GM18858 (cell line): ENCODE measurements around the gene GASK1A.

Source experiments
- ATAC-seq: cut with Tn5 transposase; IDR thresholded peaks from one replicate; pipeline ENCODE4 v1.9.1; 2021; ENCODE audit not compliant: unreplicated experiment

GASK1A gene

DNA sequence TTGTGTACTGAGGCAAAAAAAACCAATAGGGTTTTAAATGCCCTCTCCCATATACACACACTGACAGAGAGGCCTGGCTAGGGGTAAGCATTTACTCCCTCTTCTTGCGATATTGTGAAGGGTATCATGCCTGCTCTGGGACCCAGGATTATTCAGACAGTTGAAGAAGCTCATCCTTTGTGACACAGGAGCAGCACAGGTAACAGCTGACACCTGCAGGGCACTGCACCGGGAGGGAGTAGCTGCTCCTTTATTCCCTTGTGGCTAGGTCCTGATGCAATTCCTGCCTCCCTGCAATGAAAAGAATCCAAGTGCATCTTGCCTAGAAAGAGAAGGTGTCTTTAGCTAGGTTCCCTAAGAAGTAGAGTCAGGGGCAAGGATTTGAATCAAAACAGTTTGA, 103.3 kb downstream of the GASK1A start:
- no peak for ATAC-seq

DNA sequence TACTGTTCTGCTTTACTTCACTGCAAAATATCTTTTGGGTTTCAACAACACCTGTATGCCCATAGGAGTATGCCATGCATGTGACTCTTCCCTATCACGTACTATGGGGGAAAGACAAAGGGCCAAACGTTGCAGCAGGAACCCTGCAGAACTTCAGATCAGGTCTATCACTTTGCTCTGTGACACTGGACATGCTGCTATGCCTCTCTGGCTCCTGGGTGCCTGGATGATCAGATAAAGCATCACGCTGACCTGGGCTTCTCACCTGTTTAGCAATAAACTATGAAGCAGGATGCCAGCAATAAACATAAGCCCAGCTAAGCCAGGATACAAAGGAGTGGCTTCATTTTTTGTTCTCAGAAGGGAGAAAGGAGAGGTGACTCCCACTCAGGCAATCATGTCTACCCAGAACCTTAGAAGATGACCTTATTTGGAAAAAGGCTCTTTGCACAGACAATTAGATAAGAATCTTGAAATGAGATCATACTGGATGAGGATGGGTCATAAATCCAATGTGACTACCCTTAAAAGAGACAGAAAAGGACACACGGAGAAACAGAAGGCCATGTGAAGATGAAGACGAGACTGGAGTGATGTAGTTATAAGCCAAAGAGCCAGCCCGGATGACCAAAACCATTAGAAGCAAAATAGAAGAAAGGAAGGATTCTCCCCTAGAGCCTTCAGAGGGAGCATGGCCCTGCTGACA, 107.5 kb downstream of the GASK1A start:
- no peak for ATAC-seq

DNA sequence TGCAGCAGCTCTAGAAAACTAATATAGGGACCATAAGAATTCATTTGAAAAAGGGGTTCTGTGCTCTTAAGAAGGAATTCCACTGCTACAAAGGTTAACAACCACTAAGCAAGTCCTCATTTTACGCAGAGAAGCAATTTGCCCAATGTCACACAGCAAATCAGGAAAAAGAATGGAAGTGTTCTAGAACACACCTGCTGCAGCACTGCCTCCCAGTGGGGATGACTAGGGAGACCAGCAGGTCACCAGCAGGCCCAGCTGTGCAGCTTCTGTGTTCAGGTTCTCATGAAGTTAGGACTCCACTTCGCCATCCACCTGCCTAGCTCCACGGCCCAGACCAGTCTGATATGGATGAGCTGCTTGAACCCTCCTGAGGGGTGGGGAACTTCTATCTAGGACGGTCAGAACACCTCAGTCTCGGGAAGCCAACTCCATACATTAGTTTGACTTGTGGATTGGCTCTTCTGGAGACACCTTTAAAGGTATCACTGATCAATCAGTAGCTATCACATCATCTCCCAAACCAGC, 108.2 kb downstream of the GASK1A start:
- no peak for ATAC-seq

DNA sequence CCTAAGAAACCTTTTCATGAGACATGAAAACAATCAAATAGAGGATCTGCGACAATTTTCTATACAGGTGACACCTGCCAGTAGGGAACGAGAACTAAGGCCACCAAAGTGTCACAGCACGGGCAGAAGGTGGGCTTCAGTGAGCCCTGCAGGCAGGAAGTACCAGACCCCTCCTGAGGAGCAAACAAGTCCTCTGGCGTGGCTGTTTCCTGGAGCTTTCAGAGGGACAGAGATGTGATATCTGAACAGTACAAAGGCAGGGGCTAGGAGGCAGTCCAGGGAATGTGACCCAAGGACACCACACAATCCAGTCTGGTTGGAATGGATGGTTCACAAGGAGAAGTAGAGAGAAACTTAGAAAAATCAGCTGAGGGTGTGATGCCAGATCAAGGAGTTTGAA, 110.0 kb downstream of the GASK1A start:
- no peak for ATAC-seq

DNA sequence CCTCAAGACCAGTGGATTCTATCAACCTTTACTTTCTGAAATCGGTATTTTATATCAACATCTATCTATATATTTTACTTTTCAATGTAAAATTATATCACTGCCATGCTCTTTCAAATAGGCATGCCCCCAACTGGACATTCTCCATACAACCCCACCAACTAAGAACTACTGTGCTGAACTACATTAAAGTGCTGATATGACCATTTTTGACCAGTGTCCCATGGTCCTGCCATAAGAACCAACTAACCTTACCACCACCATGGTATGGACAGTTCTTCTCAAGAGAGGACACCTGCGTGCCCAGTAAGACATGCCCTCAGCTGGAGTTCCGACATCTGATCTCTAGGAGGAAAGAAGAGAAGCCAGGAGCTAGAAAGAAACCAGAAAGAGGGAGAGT, 111.1 kb downstream of the GASK1A start:
- no peak for ATAC-seq

DNA sequence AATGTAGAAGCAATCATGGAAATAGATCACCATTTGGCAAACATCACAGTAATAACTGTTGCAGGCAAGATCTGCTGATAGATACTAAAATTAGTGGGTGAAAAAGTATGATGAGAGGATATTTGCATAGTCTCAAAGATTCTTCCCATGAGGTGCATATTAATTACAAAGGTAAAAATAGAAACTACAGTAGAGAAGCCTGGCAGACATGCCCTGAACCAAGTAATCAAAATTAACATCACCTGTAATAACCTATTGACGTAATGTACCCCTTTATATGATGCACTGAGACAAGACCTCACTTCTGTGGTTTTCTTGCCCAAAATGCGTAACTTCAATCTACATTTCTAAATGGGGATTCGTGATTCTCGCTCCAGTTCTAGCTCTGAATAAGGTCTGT, 112.4 kb downstream of the GASK1A start:
- no peak for ATAC-seq

DNA sequence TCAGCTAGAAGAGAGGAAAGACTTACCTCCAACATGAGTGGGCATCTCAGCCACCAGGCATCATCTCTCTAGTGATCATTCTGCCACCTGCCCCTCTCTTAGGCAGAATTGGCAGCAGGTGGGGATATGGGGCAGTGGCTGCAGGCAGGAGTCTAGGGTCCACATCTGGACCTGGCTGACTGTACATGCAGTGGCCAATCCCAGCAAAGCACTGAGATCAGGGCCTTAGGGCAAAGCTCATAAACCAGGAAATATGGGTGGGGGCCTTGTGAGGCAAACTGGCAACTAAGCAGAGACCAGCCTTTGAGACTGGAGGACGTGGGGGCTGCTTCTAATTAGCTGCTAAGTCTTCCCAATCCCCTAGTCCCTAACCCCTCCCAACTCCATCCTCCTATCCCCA, 113.9 kb downstream of the GASK1A start:
- ATAC-seq: no peak

DNA sequence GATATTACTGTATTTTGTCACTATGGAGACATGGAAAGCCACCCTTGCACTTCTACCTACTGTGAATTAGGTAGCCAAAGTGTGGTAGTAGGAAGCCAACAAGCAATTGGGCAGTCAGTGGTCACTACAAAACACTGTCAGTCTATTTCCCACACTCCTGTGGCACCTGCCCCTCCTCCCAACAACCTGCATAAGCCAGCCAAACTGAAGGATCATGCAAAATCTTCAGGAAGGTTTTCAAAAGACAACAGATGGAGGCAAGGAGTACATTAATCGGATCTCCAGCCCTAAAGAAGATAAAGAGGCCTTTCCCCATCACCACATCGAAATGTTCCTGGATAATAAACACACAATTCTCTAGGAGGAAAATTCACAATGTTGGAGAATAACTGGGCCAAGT, 114.9 kb downstream of the GASK1A start:
- no peak for ATAC-seq

DNA sequence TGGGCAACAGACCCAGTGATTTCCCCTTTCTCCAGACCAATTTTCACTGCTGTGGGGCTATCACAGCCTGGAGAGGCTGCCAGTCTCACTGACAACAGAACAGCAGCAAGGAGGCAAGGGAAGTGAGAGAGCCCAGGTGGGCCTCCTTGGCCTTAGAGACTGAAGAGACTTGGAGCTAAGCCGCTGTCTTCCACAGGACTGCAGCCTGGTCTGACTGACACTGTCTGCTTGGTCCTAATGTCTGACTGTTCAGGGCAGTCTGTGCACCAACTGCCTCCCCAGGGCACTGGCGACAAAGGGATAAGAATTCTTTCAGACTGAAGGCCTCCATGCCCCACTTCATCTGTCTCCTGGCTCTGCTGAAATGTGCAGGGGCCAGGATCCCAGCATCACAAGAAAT, 115.3 kb downstream of the GASK1A start:
- no peak for ATAC-seq

DNA sequence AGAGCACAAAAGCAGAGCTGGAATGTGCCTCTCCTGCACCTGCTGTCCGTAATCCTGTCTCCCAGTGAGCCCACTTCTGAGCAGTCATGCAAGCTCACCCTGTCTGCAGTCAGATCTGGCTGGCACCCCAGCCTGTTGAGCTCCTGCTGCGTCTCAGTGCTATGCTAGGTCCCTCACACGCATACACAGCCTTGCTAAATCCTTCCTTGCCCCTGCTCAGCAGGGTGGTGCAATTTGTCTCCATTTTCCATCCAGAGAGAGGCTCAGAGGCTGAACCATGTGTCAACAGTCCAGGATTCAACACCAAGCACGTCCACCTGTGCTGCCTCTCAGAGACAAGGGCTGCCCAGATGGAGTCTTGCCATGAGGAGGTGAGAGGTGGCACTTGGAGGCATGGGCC, 115.7 kb downstream of the GASK1A start:
- ATAC-seq: no peak

DNA sequence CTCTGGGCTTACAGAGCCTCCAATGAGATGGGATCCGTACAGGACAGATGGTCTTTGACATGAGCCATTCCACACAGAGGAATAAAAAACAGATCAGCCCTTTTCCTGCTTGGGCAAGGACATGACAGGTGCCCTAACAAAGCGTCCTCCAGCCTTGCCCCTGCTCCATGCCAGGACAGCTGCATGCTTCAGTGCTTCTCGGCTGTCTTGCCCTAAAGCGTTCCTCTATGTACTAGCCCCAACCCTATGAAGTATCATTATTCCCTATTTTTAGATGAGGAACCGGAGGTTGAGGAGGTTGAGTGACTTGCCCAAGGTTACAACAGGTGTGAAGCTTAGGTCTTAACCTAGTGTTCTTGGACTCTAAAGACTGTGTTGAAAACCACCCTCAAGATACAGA, 116.3 kb downstream of the GASK1A start:
- ATAC-seq: no peak

DNA sequence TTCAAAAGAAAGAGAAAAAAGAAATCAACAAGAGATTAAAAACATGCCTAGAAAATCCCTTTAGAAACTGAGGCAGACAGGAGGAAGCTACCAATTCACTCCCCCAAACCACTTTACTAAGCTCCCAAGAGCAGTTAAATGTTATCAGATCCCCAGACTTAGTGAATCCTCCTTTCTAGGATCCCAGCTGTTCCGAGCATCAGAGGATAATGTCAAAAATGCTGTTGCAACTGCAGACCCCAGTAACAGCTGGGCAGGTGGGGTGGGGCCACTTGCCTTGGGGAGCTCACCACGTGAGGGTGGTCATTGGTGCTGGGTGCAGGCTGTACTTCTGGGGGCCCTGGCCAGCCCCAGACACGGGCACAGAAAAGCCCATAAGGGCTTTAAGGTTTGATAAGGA, 117.7 kb downstream of the GASK1A start:
- no peak for ATAC-seq

DNA sequence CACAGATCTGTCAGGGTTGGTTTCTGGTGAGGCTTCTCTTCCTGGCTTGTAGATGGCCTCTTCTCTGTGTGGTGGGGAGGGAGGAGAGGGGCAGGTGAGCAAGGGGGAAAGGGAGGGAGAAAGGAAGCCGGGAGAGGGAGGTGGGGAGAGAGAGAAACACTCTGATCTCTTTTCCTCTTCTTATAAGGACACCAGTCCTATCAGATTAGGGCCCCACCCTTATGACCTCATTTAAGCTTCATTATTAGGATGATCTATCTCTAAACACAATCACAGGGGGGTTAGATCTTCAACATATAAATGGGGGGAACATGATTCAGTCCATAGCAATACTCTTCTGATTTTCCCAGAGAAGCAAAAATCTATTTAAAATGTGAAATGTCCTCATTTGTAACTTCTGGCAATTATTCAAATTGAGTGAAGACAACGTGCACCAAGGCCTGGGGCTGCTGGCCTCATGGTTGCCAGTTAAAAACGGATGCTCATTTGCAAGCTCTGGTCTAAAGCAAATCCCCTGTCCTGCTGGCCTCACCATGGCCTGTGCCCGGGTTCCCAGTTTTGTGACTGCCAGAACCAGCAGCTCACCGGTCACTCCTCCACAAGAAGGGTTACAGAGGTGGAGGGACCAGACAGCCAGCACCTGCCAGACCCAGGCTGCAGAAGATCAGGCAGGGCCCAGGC, 118.4 kb downstream of the GASK1A start:
- no peak for ATAC-seq

DNA sequence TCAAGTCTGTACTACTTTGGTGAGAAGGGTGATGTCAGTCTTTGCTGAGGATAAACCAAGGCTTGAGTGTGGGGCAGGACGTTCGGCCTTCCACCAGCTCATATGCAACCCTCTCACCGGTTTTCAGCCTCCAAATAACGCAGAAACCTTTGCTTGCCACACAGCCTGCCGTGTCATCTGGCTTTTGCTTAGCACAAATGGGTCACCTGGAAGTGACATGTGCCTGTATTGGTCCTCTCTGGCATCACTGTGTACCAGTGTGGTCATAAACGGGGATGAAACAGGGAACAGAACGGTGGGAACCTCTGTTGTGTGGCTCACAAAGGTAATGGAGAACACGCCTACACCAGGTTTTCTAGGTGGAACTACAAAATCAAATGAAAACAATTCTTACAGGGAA, 119.7 kb downstream of the GASK1A start:
- no peak for ATAC-seq

DNA sequence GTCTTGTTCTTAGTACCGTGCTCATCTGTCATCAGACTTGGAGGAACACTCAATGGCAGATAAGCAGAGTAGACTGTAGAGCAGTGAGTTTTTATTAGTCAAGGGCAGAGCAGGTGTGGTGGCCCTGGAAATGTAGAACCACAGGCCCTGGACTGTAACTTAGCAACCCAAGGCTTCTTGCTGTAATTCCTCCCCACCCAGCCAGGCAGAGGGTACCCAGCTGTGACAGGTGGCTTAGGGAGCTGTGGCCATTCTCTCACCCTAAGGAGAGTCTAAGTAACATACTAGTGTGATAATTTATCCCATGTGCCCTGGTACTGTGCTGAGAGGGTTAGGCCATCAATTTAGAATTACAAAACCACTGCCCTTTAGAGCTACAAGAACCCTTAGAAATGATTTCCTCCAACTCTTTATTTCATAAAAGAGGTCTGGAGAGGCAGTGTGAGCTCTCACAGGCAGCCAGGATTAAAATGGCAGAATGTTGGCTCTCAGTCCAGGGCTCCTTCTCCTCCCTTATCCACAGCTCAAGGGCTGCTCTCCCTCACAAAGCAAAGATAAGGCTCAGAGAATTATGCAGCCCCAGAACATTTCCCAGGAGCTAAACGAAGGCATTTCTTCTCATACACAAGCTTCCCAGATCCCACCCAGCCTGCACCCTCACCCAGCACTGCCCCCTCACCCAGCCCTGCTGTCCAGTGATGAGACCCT, 123.8 kb downstream of the GASK1A start:
- no peak for ATAC-seq

DNA sequence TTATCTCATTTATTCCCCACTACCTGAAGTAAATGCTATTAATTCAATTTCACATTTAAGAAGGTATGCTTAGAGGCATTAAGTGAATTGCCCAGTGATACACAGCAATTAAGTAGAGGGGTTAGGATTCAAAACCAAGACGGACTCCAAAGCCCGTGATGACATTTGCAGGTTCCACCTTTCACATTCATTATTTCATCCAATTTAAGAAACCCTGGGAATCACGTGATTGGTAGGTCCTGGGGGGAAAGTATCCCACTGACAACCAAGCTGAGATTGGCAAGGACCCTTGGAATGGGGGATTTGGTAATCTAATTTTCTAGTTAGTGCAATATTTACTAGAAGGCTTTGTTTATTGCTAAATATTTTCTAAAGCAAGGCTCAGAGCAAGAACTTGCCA, 124.9 kb downstream of the GASK1A start:
- no peak for ATAC-seq

DNA sequence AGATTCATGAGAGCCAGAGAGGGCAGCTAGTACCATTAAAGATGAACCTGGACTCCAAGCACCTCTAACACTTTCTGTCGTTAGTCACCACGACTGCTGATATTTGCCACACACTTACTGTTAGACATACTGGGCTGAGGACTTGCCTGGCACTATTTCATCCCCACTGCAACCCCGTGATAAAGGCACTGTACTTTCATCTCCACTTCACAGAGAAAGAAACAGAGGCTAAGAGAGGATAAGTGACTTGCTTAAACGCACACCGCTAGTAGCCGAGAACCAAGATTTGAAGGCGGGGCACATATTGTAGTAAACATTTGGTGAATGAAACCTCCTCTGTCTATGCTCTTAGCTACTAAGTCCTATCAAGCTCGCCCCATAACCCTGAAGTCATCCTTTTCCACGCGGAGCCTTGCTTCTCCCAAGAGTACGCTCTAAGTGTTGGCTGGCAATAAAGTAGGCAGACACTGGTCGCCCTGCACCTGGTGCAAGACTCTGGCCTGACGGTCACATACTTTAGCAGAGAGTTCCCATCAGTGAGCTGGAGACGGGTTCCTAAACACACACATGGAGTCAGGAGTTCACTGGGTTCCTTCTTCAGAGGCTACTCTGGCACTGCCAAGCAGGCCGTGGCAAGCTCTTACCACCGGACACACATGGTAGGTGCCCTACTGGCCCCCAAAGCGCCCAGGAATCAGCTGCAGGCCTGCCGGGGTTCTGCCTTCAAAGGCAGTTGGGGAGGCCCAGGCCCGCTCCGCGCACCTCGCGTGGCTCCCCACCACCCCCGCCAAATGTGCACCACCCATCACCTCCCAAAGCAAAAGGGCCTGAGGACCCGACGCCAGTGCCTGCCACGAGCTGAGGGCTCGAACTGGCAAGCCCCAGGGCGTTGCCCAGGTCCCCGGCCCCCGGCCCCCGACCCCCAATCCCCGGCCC, 125.8 kb downstream of the GASK1A start:
- no peak for ATAC-seq

DNA sequence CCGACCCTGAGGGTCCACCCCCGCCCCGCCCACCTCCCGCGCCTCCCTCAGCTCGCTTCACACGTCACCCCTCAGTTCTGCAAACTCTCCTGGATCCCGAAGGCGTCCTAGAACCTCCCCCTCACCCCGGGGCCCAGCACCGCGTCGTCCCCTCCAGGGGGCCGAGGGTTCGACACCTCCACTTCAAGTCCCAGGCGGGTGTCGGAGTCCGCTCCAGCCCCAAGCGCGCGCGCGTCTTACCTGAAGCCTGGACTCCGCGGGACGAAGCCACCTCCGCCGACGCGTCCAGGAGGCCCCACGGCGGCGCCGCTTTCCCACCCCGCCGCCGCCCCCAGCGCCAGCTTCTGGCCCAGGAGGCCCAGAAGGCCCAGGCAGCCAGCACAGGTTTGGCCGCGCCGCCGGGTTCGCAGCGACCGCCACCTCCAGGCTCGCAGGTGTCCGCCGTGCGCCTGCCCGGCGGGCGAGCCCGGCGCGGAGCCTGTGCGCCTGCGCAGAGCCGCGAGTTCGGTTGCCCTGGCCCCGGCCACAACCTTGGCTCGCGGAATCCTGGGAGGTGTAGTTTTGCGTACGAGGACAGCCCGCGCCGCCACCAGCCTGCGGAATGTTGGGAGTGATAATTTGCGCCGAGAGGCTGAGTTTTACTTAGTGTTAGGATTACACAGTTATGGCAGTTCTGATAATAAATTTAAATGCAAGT, 126.6 kb downstream of the GASK1A start, which contains the start of gene POMGNT2:
Gene POMGNT2 (minus strand): TSS at position 484 of the 697 bp plus-strand sequence. CDS start 24,648 bp downstream, outside the sequence.
- ATAC-seq: peak; percentile 76

DNA sequence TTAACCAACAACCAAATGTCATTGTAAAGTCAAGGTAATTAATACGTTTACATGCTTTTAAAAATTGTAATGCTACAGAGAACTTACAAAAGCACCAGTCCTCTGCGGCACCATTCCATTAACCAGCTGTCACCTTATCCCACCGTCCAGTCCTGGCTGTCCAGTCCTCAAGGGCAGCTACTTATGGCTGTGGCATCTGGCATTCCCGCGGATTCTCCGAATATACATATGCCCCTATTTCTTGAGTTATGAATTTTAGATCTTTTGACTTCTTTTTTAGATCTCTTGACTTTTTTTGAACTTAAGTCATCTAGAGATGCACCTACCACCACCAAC, 127.2 kb downstream of the GASK1A start:
- ATAC-seq: no peak
